ENCODE results near the gene NRAP.

NRAP gene

GRCh38 chr10:113663908-113664307 is at the start of gene NRAP:
Gene NRAP (minus strand): TSS chr10:113664041. CDS start chr10:113663882, 159 bp downstream.
- no peak for DNase-seq (ENCODE audit: low spot score)
- TF ChIP-seq, protein P1, sequence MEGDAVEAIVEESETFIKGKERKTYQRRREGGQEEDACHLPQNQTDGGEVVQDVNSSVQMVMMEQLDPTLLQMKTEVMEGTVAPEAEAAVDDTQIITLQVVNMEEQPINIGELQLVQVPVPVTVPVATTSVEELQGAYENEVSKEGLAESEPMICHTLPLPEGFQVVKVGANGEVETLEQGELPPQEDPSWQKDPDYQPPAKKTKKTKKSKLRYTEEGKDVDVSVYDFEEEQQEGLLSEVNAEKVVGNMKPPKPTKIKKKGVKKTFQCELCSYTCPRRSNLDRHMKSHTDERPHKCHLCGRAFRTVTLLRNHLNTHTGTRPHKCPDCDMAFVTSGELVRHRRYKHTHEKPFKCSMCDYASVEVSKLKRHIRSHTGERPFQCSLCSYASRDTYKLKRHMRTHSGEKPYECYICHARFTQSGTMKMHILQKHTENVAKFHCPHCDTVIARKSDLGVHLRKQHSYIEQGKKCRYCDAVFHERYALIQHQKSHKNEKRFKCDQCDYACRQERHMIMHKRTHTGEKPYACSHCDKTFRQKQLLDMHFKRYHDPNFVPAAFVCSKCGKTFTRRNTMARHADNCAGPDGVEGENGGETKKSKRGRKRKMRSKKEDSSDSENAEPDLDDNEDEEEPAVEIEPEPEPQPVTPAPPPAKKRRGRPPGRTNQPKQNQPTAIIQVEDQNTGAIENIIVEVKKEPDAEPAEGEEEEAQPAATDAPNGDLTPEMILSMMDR (IDR thresholded peaks at IDR 0.05; ENCODE audit: borderline replicate concordance, control extremely low read depth, extremely low read depth, insufficient read depth, missing control alignments), result no peak
- in situ Hi-C loops (cut with MboI; ENCODE audit: low sequenced_read_pairs, unreplicated experiment), result no loop called here

DNA sequence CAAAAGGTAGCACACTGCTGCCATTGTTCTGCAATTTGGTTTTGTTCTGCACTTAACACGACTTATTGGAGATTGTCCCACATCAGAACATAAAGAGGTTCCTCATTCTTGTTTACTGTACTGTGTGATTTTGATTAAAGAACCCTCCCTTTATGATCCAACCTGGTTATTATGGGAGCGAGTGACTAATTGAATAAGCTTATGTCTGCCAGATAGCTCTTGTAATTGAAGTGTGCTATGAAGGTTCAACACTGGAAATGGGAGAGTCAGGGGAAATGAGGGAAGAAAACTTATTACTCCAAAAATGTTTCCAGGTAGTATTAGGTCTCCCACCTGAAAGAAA is 49.8 kb upstream of the NRAP start:
- in situ Hi-C loops (cut with MboI; ENCODE audit: low sequenced_read_pairs, unreplicated experiment), result no loop called here
- TF ChIP-seq, protein P1 (IDR thresholded peaks at IDR 0.05; ENCODE audit: borderline replicate concordance, control extremely low read depth, extremely low read depth, insufficient read depth, missing control alignments), result no peak
- DNase-seq (ENCODE audit: low spot score), result no peak

DNA sequence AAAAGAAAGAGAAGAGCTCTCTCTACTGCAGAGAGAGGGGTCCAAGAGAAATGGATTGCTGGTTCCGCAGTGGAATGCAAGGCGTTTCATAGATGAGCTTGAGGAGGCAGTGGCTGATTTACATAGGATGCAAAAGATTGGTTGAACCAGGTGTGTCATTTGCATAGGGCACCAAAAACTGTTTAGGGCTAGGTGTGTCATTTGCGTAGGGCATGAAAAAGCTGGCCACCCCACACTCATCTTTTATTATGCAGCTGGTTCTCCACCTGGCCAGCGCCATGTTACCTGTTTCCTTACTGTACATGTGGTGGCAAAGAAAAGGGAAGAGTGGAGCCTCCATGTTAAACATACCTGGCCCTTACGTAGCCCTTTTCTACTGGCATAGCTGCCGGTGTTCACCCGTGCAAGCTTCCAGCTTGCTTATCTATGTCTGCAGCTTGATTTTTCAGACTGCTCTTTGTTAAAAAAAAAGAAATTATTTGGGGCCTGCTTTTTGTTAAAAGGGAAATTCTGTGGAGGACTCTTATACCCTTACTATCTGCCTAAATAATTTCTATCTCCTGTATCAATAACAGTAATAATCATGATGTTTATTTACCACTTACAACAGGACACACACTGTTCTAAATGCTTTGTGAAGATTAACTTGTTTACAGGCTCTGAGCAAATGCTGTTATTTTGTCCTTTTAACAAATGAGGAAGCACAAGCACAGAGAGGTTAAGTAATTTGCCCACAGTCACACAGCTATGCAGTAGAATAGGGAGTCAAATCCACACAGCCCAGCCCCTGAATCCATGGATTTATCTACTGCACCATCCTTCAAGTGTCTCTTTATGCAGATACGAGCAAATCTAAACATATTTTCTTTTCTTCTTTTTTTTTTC is 49.2 kb upstream of the NRAP start:
- TF ChIP-seq, protein P1 (IDR thresholded peaks at IDR 0.05; ENCODE audit: borderline replicate concordance, control extremely low read depth, extremely low read depth, insufficient read depth, missing control alignments), result no peak
- no peak for DNase-seq (ENCODE audit: low spot score)
- in situ Hi-C loops (cut with MboI; ENCODE audit: low sequenced_read_pairs, unreplicated experiment), result no loop called here

- in situ Hi-C loops (cut with MboI; ENCODE audit: low sequenced_read_pairs, unreplicated experiment), result no loop called here
- no peak for DNase-seq (ENCODE audit: low spot score)
- TF ChIP-seq, protein P1 (IDR thresholded peaks at IDR 0.05; ENCODE audit: borderline replicate concordance, control extremely low read depth, extremely low read depth, insufficient read depth, missing control alignments), result no peak
Measured at GRCh38 chr10:113712024-113712423, 48.2 kb upstream of the NRAP start.

DNA sequence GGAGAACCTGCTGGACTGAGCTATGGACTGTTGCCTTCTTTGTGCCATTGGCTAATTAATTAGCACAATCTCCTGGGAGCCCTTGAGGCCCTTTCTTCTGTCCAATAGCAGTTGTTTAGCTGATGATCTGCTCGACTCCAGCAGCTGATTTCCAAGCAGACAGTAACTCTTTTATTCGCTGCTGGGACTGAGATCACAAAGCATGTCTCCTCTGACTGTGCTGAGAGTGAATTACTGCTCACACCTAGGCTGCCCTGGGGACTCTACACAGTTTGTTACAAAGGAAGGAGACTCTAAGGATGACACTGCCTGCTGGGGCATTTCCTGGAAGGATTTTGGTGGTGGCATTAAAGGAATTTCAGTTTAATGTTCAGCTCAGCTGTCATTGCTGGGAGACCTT is 47.3 kb upstream of the NRAP start:
- in situ Hi-C loops (cut with MboI; ENCODE audit: low sequenced_read_pairs, unreplicated experiment), result no loop called here
- no peak for DNase-seq (ENCODE audit: low spot score)
- TF ChIP-seq, protein P1 (IDR thresholded peaks at IDR 0.05; ENCODE audit: borderline replicate concordance, control extremely low read depth, extremely low read depth, insufficient read depth, missing control alignments), result no peak

GRCh38 chr10:113709221-113709838 is 45.5 kb upstream of the NRAP start:
- TF ChIP-seq, protein P1 (IDR thresholded peaks at IDR 0.05; ENCODE audit: borderline replicate concordance, control extremely low read depth, extremely low read depth, insufficient read depth, missing control alignments), result no peak
- in situ Hi-C loops (cut with MboI; ENCODE audit: low sequenced_read_pairs, unreplicated experiment), result loop anchor here (10.0 kb wide), 2 partner anchors 75 to 405 kb away; no protein-coding TSS in a partner anchor
- no peak for DNase-seq (ENCODE audit: low spot score)
